Loucy (cell line): ENCODE measurements around the gene DLK1.

Experiments
- H2AFZ ChIP-seq: fragments of 200-600 bp; sonication (generic); 2 replicates; pipeline ENCODE4 v1.6.0; 2016; ENCODE audit warnings: antibody characterized with exemption, mild to moderate bottlenecking, low read length, moderate library complexity
- H3F3A ChIP-seq: fragments of 200-600 bp; 2 replicates; pipeline ENCODE4 v1.6.0; 2016; ENCODE audit warnings: antibody characterized with exemption, low read depth, mild to moderate bottlenecking
- H3K27me3 ChIP-seq: fragments of 200-600 bp; sonication (generic); 2 replicates; pipeline ENCODE4 v1.6.1; 2014; ENCODE audit warnings: low read length, mild to moderate bottlenecking; ENCODE audit not compliant: insufficient read depth, poor library complexity, severe bottlenecking
- H3K36me3 ChIP-seq: fragments of 200-600 bp; sonication (generic); 2 replicates; pipeline ENCODE4 v1.6.1; 2016; ENCODE audit warnings: low read length; ENCODE audit not compliant: insufficient read depth
- H3K4me1 ChIP-seq: fragments of 200-600 bp; sonication (generic); 2 replicates; pipeline ENCODE4 v1.5.1; 2014; ENCODE audit warnings: low read length, mild to moderate bottlenecking; ENCODE audit not compliant: insufficient read depth, poor library complexity, severe bottlenecking
- H3K4me2 ChIP-seq: fragments of 200-600 bp; sonication (generic); 2 replicates; pipeline ENCODE4 v1.6.0; 2014; ENCODE audit warnings: antibody characterized with exemption, low read length, low read depth, mild to moderate bottlenecking; ENCODE audit not compliant: poor library complexity, severe bottlenecking
- H3K4me3 ChIP-seq: fragments of 200-600 bp; sonication (generic); 2 replicates; pipeline ENCODE4 v1.5.1; 2014; ENCODE audit warnings: low read length, mild to moderate bottlenecking, mixed read lengths; ENCODE audit not compliant: poor library complexity, severe bottlenecking
- H3K79me2 ChIP-seq: fragments of 200-600 bp; sonication (generic); 2 replicates; pipeline ENCODE4 v1.6.1; 2014; ENCODE audit warnings: low read length; ENCODE audit not compliant: insufficient read depth
- H3K9ac ChIP-seq: fragments of 200-600 bp; sonication (generic); 2 replicates; pipeline ENCODE4 v1.6.0; 2014; ENCODE audit warnings: mild to moderate bottlenecking, low read depth, low read length, moderate library complexity; ENCODE audit not compliant: poor library complexity, severe bottlenecking
- H3K9me2 ChIP-seq: fragments of 200-600 bp; sonication (generic); replicated peaks from 2 replicates; pipeline ENCODE4 v1.6.1; 2016; ENCODE audit warnings: low read depth, low read length, mixed read lengths
- H3K9me3 ChIP-seq: fragments of 200-600 bp; sonication (generic); 2 replicates; pipeline ENCODE4 v1.6.1; 2014; ENCODE audit warnings: mild to moderate bottlenecking, antibody characterized with exemption, low read length, low read depth; ENCODE audit not compliant: insufficient read depth
- H4K20me1 ChIP-seq: fragments of 200-600 bp; sonication (generic); 2 replicates; pipeline ENCODE4 v1.6.0; 2014; ENCODE audit warnings: antibody characterized with exemption, low read length, mild to moderate bottlenecking; ENCODE audit not compliant: insufficient read depth, poor library complexity, severe bottlenecking
- CTCF ChIP-seq: fragments of 200-600 bp; sonication (generic); conservative IDR thresholded peaks from 2 replicates; pipeline ENCODE4 v1.5.1; 2014; ENCODE audit warnings: mild to moderate bottlenecking, antibody characterized with exemption, low read length
- EZH2phosphoT487 ChIP-seq: fragments of 200-600 bp; IDR thresholded peaks from 2 replicates; pipeline ENCODE4 v1.6.1; 2018; ENCODE audit warnings: antibody characterized with exemption, mild to moderate bottlenecking, moderate library complexity, borderline replicate concordance

The DLK1 gene

GRCh38 chr14:100712490-100712889 is 14.2 kb upstream of the DLK1 start:
- TF ChIP-seq CTCF = no peak
- Histone ChIP-seq H2AFZ (no peak overlapping the region), H3K9ac (peak overlapping the region; percentile 93), H3K9me2 (no peaks in the 10 kb centered on the region), H4K20me1 (no peaks in the 10 kb centered on the region), H3F3A (peaks cover 11% of the 10 kb centered on the region; the same call in 1 of the 2 replicates), H3K4me2 (peak overlapping the region; percentile 88), H3K36me3 (no peaks in the 10 kb centered on the region), H3K4me1 (peaks cover 49% of the 10 kb centered on the region), H3K79me2 (peaks cover 37% of the 10 kb centered on the region; the same call in 1 of the 2 replicates), H3K27me3 (no peaks in the 10 kb centered on the region), H3K4me3 (no peak overlapping the region), H3K9me3 (no peaks in the 10 kb centered on the region)

- no peaks in the 10 kb centered on the region for H4K20me1 ChIP-seq
- peaks cover 39% of the 10 kb centered on the region; the same call in 1 of the 2 replicates for H3K79me2 ChIP-seq
- H3K4me1 ChIP-seq = peaks cover 61% of the 10 kb centered on the region
- peaks cover 11% of the 10 kb centered on the region; the same call in 1 of the 2 replicates for H3F3A ChIP-seq
- H3K36me3 ChIP-seq = no peaks in the 10 kb centered on the region
- H3K9ac ChIP-seq = peak overlapping the region; percentile 93
- peak overlapping the region; percentile 66 for H3K4me3 ChIP-seq
- no peaks in the 10 kb centered on the region for H3K9me3 ChIP-seq
- no peaks in the 10 kb centered on the region for H3K9me2 ChIP-seq
- no peak for TF ChIP-seq CTCF
- no peak for TF ChIP-seq EZH2phosphoT487
- no peaks in the 10 kb centered on the region for H3K27me3 ChIP-seq
- no peak overlapping the region for H2AFZ ChIP-seq
- H3K4me2 ChIP-seq = peak overlapping the region; percentile 88
These were observed 13.0 kb upstream of the DLK1 start for GRCh38 chr14:100713705-100714104.

GRCh38 chr14:100714258-100714892 is 12.3 kb upstream of the DLK1 start:
- no peaks in the 10 kb centered on the region for H3K36me3 ChIP-seq

More at GRCh38 chr14:100714258-100714892, 12.3 kb upstream of the DLK1 start:
- H2AFZ ChIP-seq = no peak overlapping the region
- H3K4me1 ChIP-seq = peaks cover 68% of the 10 kb centered on the region
- peak overlapping the region; percentile 66 for H3K4me3 ChIP-seq
- H3K4me2 ChIP-seq = peak overlapping the region; percentile 88
- TF ChIP-seq CTCF = no peak
- no peak for TF ChIP-seq EZH2phosphoT487
- no peaks in the 10 kb centered on the region for H3K9me3 ChIP-seq
- peaks cover 11% of the 10 kb centered on the region; the same call in 1 of the 2 replicates for H3F3A ChIP-seq
- no peaks in the 10 kb centered on the region for H3K9me2 ChIP-seq
- no peaks in the 10 kb centered on the region for H4K20me1 ChIP-seq
- H3K9ac ChIP-seq = peak overlapping the region; percentile 93
- H3K79me2 ChIP-seq = peaks cover 46% of the 10 kb centered on the region; the same call in 1 of the 2 replicates
- H3K27me3 ChIP-seq = no peaks in the 10 kb centered on the region
